Prostate gland (tissue), 2 donors: Measurements from ENCODE around the gene TNRC6A.

Experiments used
- POLR2A ChIP-seq: fragments of 450-650 bp; IDR thresholded peaks from one replicate; pipeline ENCODE4 v1.6.1; 2016; ENCODE audit warnings: antibody characterized with exemption, mild to moderate bottlenecking
- POLR2AphosphoS5 ChIP-seq: sonication (generic); formaldehyde crosslinking; IDR thresholded peaks from one replicate; pipeline ENCODE4 v1.6.1; 2017; ENCODE audit warnings: antibody characterized with exemption
- TF ChIP-seq, protein P1 (sequence below), 4 experiments: fragments of 200-600 bp in 2 of 4; fragments of 450-650 bp in 2 of 4; sonication (generic) in 2 of 4; IDR thresholded peaks; 1 replicate in 3 of 4; 2 replicates in 1 of 4; pipeline ENCODE4 v1.5.1; 2016 to 2019; ENCODE audit warnings: antibody characterized with exemption in 4 of 4, mild to moderate bottlenecking in 2 of 4, moderate library complexity in 2 of 4

DNA sequence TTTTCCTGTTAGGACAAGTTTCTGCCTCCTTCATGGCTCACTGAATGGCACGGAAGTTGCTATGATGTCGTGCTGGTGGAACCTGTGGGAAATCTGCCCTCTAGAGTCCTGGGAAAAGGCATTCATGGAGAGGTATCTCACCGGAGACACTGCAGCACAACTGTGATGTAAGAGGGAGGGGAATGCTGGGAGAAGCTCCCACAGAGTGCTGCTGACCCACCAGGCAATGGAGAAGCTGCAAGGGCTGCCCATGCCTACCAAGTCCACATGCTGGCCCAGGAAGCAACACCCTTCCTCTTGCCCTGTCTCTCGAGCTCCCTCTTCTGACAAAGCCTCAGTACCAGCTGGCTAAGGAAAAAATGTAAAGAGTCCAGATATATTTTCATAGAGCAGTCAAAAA lies 71.1 kb downstream of the TNRC6A start:
- TF ChIP-seq, protein P1, sequence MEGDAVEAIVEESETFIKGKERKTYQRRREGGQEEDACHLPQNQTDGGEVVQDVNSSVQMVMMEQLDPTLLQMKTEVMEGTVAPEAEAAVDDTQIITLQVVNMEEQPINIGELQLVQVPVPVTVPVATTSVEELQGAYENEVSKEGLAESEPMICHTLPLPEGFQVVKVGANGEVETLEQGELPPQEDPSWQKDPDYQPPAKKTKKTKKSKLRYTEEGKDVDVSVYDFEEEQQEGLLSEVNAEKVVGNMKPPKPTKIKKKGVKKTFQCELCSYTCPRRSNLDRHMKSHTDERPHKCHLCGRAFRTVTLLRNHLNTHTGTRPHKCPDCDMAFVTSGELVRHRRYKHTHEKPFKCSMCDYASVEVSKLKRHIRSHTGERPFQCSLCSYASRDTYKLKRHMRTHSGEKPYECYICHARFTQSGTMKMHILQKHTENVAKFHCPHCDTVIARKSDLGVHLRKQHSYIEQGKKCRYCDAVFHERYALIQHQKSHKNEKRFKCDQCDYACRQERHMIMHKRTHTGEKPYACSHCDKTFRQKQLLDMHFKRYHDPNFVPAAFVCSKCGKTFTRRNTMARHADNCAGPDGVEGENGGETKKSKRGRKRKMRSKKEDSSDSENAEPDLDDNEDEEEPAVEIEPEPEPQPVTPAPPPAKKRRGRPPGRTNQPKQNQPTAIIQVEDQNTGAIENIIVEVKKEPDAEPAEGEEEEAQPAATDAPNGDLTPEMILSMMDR (IDR thresholded peaks at IDR 0.05): no peak
- TF ChIP-seq POLR2A (no peak), POLR2AphosphoS5 (no peak)
